HG03354 (cell line): ENCODE measurements around the gene MINDY2.
"Not testable (repeated sequence)": the region's sequence is repeated elsewhere in the genome, so short reads cannot be mapped to it uniquely, and the experiment has no call there.

ENCODE experiments used
- ATAC-seq: cut with Tn5 transposase; IDR thresholded peaks from one replicate; pipeline ENCODE4 v1.9.1; 2021; ENCODE audit warnings: mild to moderate bottlenecking; ENCODE audit not compliant: unreplicated experiment, poor library complexity, severe bottlenecking

The MINDY2 gene

GRCh38 chr15:58793862-58794261, 22.8 kb downstream of the MINDY2 start:
- ATAC-seq: no peak

GRCh38 chr15:58795825-58796224, 24.7 kb downstream of the MINDY2 start:
- no peak for ATAC-seq

- ATAC-seq: no peak
Measured at GRCh38 chr15:58797505-58797904, 26.4 kb downstream of the MINDY2 start.

- no peak for ATAC-seq
Measured at GRCh38 chr15:58805095-58805494, 34.0 kb downstream of the MINDY2 start.

GRCh38 chr15:58823267-58823666, 52.2 kb downstream of the MINDY2 start:
- not testable (repeated sequence) for ATAC-seq

- ATAC-seq: no peak
Measured at GRCh38 chr15:58830556-58830955, 59.5 kb downstream of the MINDY2 start.

GRCh38 chr15:58833681-58834426, 62.8 kb downstream of the MINDY2 start:
- not testable (repeated sequence) for ATAC-seq

- ATAC-seq: no peak
Measured at GRCh38 chr15:58839485-58839884, 68.4 kb downstream of the MINDY2 start.

GRCh38 chr15:58840048-58840447, 68.9 kb downstream of the MINDY2 start:
- ATAC-seq: no peak

GRCh38 chr15:58842713-58843396, 71.8 kb downstream of the MINDY2 start:
- no peak for ATAC-seq

- ATAC-seq: not testable (repeated sequence)
Measured at GRCh38 chr15:58851205-58851604, 80.1 kb downstream of the MINDY2 start.

- no peak for ATAC-seq
Measured at GRCh38 chr15:58852347-58852746, 81.2 kb downstream of the MINDY2 start.

- no peak for ATAC-seq
Measured at GRCh38 chr15:58854593-58854992, 83.5 kb downstream of the MINDY2 start.

- ATAC-seq: no peak
Measured at GRCh38 chr15:58856086-58856485, 85.0 kb downstream of the MINDY2 start.

- ATAC-seq: not testable (repeated sequence)
Measured at GRCh38 chr15:58856621-58857020, 85.5 kb downstream of the MINDY2 start.

GRCh38 chr15:58862326-58862725, 91.2 kb downstream of the MINDY2 start:
- no peak for ATAC-seq

- no peak for ATAC-seq
Measured at GRCh38 chr15:58864602-58865424, 93.7 kb downstream of the MINDY2 start.

GRCh38 chr15:58865425-58865880, 94.4 kb downstream of the MINDY2 start:
- ATAC-seq: no peak

- no peak for ATAC-seq
Measured at GRCh38 chr15:58867926-58868325, 96.8 kb downstream of the MINDY2 start.

- ATAC-seq: no peak
Measured at GRCh38 chr15:58870451-58870850, 99.3 kb downstream of the MINDY2 start.
